Endometrial microvascular endothelial cells (primary cell): ENCODE measurements around the gene FITM2. TPM values are rescaled to one million over a fixed set of nuclear protein-coding genes. Genes with fewer than 3 reads are reported as not detected.

Experiments used
- total RNA-seq: library from RNA; depleted of rRNA; stranded (reverse); fragments of >200 nt; gene quantifications from one replicate; pipeline ENCODE4 v1.2.3, GENCODE V29; 2015; ENCODE audit errors: inconsistent ontology term

Gene FITM2
- total RNA-seq, 1 donor from 2014 or later: 9.2 TPM

Other genes with a start within 250 kb of the FITM2 start
- 0.28 TPM for gene JPH2, start 124.0 kb downstream of the FITM2 start, total RNA-seq
- gene OSER1, start 100.4 kb downstream of the FITM2 start, total RNA-seq: 36.9 TPM
- not detected for gene GDAP1L1, start 63.9 kb downstream of the FITM2 start, total RNA-seq
- not detected for gene R3HDML, start 25.8 kb upstream of the FITM2 start, total RNA-seq
- not detected for gene HNF4A, start 44.5 kb upstream of the FITM2 start, total RNA-seq
- 4.6 TPM for gene TTPAL, start 164.7 kb upstream of the FITM2 start, total RNA-seq
- 100.0 TPM for gene SERINC3, start 210.9 kb upstream of the FITM2 start, total RNA-seq